RWPE1 (cell line): Measurements from ENCODE around the gene RDH13.
"Not testable (repeated sequence)": the region's sequence is repeated elsewhere in the genome, so short reads cannot be mapped to it uniquely, and the experiment has no call there.

Source experiments
- CTCF ChIA-PET: fragments of 350-600 bp; sonication (Branson Sonifier 250); formaldehyde crosslinking; extraction: SDS; loops from one replicate; lab custom pipeline; 2021; lab: Yijun Ruan, JAX
- POLR2A ChIA-PET: fragments of 400-600 bp; formaldehyde crosslinking; extraction: SDS; loops from one replicate; lab custom pipeline; 2020; ENCODE audit warnings: antibody characterized with exemption; ENCODE audit not compliant: low non-redundant PET; lab: Yijun Ruan, JAX
- DNase-seq: peaks from one replicate; pipeline ENCODE4 v3.0.0; 2012; ENCODE audit warnings: low spot score
- H3K27ac ChIP-seq: fragments of 450-650 bp; 2 replicates; pipeline ENCODE4 v1.5.1; 2017
- CTCF ChIP-seq: fragments of 450-650 bp; conservative IDR thresholded peaks from 2 replicates; pipeline ENCODE4 v1.5.1; 2017; ENCODE audit warnings: low read depth, mild to moderate bottlenecking

Gene RDH13

GRCh38 chr19:55018633-55019032, 44.3 kb downstream of the RDH13 start:
- ChIA-PET POLR2A (no interaction called here), CTCF (no interaction called here)
- no peak for DNase-seq
- H3K27ac ChIP-seq = no peak overlapping the region
- TF ChIP-seq CTCF = no peak

GRCh38 chr19:55018216-55018615, 44.7 kb downstream of the RDH13 start:
- ChIA-PET CTCF (no interaction called here), POLR2A (no interaction called here)
- no peak for TF ChIP-seq CTCF

GRCh38 chr19:55016017-55016416, 46.9 kb downstream of the RDH13 start:
- ChIA-PET POLR2A (interaction anchor here (0.7 kb wide), 1 partner anchor 289 kb away, joined by 7 read pairs; no protein-coding TSS in a partner anchor), CTCF (no interaction called here)
- no peak for DNase-seq
- H3K27ac ChIP-seq = no peak overlapping the region
- no peak for TF ChIP-seq CTCF

More at GRCh38 chr19:55018216-55018615, 44.7 kb downstream of the RDH13 start:
- no peak overlapping the region for H3K27ac ChIP-seq
- DNase-seq = no peak

GRCh38 chr19:55015126-55015525, 47.8 kb downstream of the RDH13 start:
- ChIA-PET POLR2A (no interaction called here), CTCF (no interaction called here)
- TF ChIP-seq CTCF = no peak
- no peak overlapping the region for H3K27ac ChIP-seq
- no peak for DNase-seq

- ChIA-PET CTCF (no interaction called here), POLR2A (no interaction called here)
- no peak for DNase-seq
- H3K27ac ChIP-seq = no peak overlapping the region
- TF ChIP-seq CTCF = no peak
Measured at GRCh38 chr19:55014714-55015113, 48.2 kb downstream of the RDH13 start.

GRCh38 chr19:55013596-55013995, 49.4 kb downstream of the RDH13 start:
- no peak for TF ChIP-seq CTCF
- H3K27ac ChIP-seq = no peak overlapping the region
- no peak for DNase-seq
- ChIA-PET POLR2A (no interaction called here), CTCF (no interaction called here)

- no peak for TF ChIP-seq CTCF
- ChIA-PET POLR2A (no interaction called here), CTCF (no interaction called here)
- no peak for DNase-seq
- no peak overlapping the region for H3K27ac ChIP-seq
Measured at GRCh38 chr19:55012306-55012705, 50.6 kb downstream of the RDH13 start.

GRCh38 chr19:55010561-55010960, 52.4 kb downstream of the RDH13 start:
- CTCF ChIA-PET, POLR2A ChIA-PET, H3K27ac ChIP-seq, DNase-seq: not testable (repeated sequence)

GRCh38 chr19:55008781-55009180, 54.2 kb downstream of the RDH13 start:
- POLR2A ChIA-PET, DNase-seq, H3K27ac ChIP-seq, CTCF ChIA-PET: not testable (repeated sequence)

- CTCF ChIA-PET, H3K27ac ChIP-seq, DNase-seq, POLR2A ChIA-PET: not testable (repeated sequence)
Measured at GRCh38 chr19:55008189-55008588, 54.8 kb downstream of the RDH13 start.
